Measurements from ENCODE around the gene RAB31.

GRCh38 chr18:9737006-9737405 is 28.9 kb downstream of the RAB31 start:
- TF ChIP-seq EP300 (IDR thresholded peaks at IDR 0.05; ENCODE audit: low read depth), result no peak
- no peak for TF ChIP-seq CTCF (IDR thresholded peaks at IDR 0.05)
- no peak for TF ChIP-seq POLR2A (IDR thresholded peaks at IDR 0.05)
